ENCODE results near the gene CHD6.
"Not testable (repeated sequence)": the region's sequence is repeated elsewhere in the genome, so short reads cannot be mapped to it uniquely, and the experiment has no call there.

Gene CHD6

GRCh38 chr20:41540459-41540858 is 77.7 kb downstream of the CHD6 start:
- DNase-seq, result no peak

DNA sequence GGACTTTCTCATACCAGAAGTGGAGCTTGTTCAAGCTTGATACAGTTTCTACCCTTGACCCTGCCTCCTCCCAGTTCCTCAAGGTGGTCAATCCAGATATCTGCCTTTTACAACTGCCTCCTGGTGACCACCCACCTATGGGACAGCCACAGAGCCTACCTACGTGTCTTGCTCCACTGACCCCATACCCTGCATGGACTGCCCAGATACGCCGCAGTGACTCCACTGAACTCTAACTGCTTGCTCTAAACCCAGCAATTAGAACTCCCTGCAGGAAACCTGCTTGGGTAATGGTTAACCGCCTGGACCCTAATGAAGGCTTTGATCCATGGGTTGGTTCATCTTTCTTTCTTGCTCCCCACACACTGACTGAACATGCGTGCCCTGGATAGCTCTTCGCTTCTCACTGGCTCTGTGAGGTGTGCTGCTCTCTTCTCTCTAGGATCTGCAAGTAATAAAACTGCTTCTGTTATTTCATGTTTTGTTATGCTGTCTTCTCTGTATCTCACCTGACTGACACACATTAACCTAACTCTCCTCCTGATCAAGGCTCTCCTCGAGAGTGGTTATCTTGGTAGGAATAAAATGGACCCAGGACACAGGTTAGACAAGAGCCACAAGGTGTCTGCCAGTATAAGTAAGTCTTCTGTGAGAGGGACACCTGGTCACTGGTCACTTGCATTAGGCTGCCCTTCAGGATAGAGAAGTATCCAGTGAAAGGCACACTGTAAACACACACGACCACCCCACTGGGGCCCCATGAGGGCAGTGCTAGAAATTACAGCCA is 79.2 kb downstream of the CHD6 start:
- no peak for DNase-seq

DNA sequence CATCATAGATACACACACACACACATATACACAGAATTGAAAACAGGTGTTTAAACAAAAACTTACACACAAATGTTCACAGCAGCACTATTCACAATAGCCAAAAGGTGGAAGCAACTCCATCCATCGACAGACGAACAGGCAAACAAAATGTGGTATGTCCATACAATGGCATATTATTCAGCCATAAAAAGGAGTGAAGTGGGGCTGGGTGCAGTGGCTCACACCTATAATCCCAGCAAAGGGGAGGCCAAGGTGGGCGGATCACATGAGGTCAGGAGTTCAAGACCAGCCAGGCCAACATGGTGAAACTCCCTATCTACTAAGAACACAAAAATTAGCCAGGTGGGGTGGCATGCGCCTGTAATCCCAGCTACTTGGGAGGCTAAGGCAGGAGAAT is 80.3 kb downstream of the CHD6 start:
- no peak for DNase-seq

GRCh38 chr20:41535551-41535950 is 82.6 kb downstream of the CHD6 start:
- DNase-seq, result not testable (repeated sequence)

- no peak for DNase-seq
Observed at GRCh38 chr20:41534842-41535241, 83.3 kb downstream of the CHD6 start.

DNA sequence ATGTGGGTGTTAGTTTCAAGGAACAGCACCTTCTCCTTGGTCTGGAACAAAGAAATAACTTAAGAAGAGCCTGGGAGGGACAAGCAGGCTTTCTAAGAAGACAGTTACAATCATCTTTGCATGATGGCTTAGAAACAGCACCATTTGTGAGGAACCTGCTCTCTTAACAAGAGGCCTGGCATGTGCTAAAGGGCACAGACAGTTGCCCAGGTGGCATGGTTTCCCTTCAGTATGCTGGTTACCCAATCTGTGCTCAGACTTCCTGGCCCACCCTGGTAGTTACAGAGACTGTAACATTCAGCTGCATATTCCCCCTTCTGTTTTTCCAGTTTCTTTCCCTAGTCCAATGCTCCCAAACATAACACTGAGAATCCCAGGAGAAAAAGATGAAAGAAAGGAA is 84.0 kb downstream of the CHD6 start:
- DNase-seq, result no peak

DNA sequence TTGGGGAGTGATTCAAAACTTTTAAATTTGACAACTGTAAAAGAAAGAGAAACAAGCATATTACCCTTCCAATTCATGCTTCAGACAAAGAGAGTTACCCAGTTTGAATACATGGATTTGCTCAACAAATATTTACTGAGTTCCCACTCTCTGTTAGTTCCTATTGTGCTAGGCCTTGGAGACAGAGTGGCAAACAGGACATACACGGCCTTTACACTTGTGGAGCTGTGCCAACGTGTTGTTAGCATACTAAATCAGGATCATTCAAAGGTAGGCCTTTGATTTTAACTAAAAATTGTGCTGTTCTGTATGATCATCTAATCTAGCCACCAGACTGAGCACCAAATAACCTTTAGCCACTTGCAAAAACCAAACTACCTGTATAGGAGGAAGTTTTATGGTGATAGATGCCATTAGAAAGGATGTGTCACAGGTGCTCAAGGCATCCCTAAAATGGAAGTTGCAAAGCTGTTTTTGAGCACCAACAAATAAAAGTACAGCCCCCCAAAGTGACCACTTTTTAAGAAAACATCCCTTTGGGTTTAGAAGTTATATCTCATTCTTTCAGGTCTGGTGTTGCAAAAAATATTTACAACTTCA is 84.5 kb downstream of the CHD6 start:
- DNase-seq, result no peak

- no peak for DNase-seq
Observed at GRCh38 chr20:41532935-41533334, 85.2 kb downstream of the CHD6 start.

DNA sequence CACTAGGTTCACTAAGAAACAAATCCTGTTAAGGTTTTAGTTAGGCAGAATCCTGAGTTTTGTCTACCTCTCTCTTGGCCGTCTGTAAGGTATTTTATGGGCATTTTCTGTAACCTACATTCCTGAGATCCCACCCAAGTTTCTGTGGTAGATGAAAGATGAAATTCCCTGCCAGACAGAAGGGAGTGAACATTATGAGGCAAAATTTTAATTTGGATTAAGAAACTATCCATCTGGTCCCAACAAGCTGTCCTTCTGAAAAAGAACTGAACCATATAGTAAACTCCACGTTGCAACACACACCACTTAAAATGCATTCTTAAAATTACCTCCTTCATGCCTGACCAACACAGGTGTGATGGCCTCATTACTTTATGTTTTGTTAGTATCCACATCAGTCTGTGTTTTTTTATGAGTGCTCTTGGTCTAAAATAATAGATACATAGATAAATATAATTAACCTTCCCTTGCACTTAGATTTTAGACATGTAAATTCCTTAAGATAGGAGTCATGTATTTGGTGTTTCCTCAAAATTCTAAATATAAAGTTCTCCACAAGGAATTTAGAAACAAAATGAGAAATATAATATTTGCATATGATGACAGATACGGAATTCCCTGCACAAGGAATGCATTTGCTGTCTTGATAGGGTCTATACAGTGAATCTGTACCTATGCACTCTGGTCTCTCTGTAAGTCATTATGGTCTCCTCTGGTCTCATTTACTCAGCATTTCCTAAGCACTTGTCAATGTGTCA is 86.5 kb downstream of the CHD6 start:
- no peak for DNase-seq

DNA sequence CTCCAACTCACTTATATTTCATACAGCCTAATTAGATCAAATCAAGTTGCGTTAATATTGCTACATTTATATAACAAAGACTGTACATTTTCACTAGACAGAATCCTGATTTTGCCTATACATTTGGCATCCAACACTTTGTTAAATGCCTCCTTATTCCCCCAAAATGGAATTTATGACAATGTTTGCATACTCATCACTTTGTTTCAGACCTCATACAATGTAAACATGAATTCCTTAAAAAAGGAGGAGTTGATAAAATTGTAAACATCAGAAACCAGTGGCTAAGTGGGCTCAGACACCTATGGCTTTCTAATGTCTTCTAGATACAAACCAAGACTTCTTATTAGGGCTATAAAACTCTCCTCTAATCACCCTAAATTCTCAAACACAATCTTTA is 87.3 kb downstream of the CHD6 start:
- DNase-seq, result no peak

DNA sequence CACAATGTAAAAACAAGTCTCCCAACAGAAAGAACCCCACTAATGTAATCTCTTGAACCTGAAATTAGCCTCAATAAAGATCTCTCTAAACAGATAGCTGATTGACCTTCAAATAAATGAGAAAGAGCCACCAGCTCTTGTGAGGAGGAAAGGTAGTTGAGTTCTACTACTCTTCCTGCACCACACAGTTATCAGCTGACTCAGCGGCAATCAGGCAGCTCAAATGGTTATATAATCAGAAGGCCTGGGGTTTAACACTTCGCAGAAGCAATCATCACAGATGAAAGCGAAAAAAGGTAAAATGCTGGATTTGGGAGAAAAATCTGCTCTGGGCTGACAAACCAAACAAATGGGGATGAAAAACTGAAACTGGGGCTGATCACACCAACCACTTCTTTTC is 91.8 kb downstream of the CHD6 start:
- no peak for DNase-seq

DNA sequence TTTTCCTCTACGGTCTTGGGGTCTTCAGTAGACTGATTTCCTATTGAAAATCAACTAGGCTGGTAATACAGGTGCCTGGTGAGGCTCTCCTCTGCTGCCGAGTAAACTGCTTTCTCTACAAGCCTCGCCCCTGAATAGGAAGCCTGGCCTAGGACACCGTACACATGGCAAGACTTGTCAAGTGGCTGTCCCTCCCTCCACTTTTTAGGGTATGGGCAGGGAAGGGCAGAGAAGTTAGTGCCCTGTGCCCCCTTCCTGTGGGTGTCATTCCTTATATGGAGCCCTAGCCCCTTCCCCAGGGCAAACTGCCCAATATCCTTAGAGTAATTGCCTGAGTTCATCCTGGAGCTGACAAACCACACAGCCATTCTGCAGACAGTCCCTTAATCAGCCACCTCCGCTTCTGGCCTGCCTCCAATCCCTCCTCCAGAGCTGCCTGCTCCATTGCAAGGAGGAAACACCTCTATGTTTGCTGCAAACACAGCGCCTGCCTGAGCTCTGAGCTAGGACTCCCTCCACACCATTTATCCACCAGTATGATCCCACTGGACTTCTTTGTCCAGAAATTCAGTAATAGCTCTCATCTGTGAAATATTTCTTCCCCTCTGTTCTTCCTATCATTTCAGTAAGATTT is 93.1 kb downstream of the CHD6 start:
- peak; percentile 16 for DNase-seq

GRCh38 chr20:41523857-41524256 is 94.3 kb downstream of the CHD6 start:
- DNase-seq, result no peak

DNA sequence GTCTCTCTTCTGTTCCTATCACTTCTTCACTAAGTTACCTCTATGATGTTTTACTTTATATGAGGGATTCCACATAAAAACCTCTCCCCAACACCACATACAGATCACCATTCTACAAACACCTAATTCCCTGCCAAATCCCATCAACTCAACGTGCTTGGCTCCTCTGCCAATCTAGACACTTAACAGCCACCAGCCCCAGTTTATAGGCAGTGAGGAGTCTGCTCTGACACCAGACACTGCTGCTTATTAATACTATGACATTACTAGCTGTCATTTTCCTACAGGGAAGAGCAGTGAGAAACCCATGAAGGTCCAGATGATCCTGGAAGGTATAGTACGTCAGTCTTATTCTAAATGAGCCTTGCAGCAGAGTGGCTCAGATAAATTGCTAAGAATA is 104.3 kb downstream of the CHD6 start:
- DNase-seq, result no peak

GRCh38 chr20:41512624-41513023 is 105.6 kb downstream of the CHD6 start:
- DNase-seq, result no peak

DNA sequence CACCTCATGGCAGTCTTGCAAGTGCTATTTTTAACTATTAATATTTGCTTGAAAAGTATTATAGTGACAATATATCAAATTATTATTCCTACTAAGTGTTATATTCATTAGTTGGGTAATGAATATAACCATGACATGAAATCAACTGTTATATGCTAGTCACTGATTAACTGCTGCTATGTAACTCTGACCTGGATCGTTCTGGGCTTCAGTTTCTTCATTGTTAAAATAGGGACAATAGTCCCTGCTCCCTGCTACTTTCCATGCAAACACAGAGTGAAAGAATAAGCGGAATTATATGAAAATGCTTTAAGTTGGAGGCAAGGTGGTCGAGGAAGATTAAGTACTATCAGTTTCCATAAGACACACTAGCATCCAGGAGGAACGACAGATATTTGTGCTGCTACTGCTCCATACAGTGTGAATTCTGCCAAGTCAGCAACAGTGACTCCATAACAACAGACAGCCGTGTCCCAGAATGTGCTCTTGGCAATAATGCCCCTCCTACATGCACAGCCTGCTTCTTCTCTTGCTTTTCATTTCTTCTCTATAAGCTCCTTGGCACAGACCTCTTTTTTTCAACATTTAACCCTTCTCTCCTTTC is 107.2 kb downstream of the CHD6 start:
- no peak for DNase-seq

GRCh38 chr20:41510224-41510623 is 108.0 kb downstream of the CHD6 start:
- DNase-seq, result no peak

- DNase-seq, result no peak
Observed at GRCh38 chr20:41509316-41510200, 108.6 kb downstream of the CHD6 start.

GRCh38 chr20:41508335-41508734 is 109.8 kb downstream of the CHD6 start:
- no peak for DNase-seq

DNA sequence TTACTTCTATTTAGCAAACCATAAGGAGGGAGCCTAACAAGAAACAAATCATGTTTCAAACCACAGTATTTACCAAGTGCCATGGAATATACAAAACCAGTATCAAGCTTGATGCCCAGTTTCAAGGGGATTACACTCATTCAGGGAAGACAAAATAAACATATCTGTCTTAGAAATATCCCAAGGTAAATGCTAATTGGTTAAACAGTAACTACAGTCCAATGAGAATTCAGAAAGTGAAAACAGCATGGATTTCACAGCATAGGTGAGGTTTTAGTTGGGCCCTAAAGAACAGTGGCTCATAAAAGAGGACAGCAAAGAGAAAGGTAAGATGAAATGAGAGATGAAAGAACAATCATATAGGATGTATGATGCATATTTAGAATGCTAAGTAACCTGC is 110.3 kb downstream of the CHD6 start:
- no peak for DNase-seq

- no peak for DNase-seq
Observed at GRCh38 chr20:41507436-41507835, 110.7 kb downstream of the CHD6 start.

Measured in midbrain (tissue), 1 donor.